Testis (tissue), 2 donors: Measurements from ENCODE around the gene UVSSA.

ENCODE experiments used
- POLR2A ChIP-seq: fragments of 450-650 bp; IDR thresholded peaks from one replicate; pipeline ENCODE4 v1.6.1; 2017; ENCODE audit warnings: antibody characterized with exemption, mild to moderate bottlenecking, moderate library complexity
- TF ChIP-seq, protein P1 (sequence below), 3 experiments: fragments of 450-650 bp in 2 of 3; fragments of 200-600 bp in 1 of 3; sonication (generic) in 1 of 3; IDR thresholded peaks; one replicate each; pipeline ENCODE4 v1.5.1; 2016 to 2019; ENCODE audit warnings: antibody characterized with exemption in 3 of 3, mild to moderate bottlenecking in 2 of 3, moderate library complexity in 1 of 3

DNA sequence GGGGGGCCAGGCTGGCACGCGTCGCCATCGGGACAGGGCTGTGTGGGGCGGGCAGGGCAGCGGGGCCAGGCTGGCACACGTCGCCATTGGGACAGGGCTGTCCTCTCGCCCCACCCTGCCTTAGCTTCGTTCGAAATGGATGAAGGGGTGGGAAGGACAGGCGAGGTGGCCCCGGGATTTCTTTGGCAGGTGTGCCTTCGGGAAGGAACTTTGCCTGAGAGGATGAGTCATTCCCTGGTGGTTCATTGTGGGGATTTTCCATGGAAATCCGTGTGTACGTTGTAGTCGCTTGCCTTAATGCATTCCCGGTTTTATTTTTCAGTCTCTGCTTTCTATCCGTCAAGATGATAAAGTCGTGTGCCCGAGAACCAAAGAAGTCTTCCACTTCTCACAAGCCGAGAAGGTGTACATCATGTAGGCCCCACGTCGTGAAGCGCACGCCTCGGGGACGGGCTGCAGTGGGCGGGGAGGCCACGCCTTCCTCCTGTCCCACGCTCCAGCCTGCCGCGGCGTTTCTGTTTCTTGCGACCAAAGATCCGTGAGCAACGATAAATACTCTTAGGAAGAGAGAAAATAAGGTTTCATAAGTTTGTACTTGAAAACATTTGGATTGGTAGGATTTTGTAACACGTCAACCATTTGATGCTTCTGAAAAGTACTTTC lies 8.1 kb upstream of the UVSSA start:
- TF ChIP-seq, protein P1, sequence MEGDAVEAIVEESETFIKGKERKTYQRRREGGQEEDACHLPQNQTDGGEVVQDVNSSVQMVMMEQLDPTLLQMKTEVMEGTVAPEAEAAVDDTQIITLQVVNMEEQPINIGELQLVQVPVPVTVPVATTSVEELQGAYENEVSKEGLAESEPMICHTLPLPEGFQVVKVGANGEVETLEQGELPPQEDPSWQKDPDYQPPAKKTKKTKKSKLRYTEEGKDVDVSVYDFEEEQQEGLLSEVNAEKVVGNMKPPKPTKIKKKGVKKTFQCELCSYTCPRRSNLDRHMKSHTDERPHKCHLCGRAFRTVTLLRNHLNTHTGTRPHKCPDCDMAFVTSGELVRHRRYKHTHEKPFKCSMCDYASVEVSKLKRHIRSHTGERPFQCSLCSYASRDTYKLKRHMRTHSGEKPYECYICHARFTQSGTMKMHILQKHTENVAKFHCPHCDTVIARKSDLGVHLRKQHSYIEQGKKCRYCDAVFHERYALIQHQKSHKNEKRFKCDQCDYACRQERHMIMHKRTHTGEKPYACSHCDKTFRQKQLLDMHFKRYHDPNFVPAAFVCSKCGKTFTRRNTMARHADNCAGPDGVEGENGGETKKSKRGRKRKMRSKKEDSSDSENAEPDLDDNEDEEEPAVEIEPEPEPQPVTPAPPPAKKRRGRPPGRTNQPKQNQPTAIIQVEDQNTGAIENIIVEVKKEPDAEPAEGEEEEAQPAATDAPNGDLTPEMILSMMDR (IDR thresholded peaks at IDR 0.05), result no peak
- TF ChIP-seq POLR2A, result no peak
